ENCODE measurements around the gene NFIC. TPM values are rescaled to one million over a fixed set of nuclear protein-coding genes. Genes with fewer than 3 reads are reported as not detected.
"Not testable (repeated sequence)": the region's sequence is repeated elsewhere in the genome, so short reads cannot be mapped to it uniquely, and the experiment has no call there.

Gene NFIC
- polyA plus RNA-seq, 1 experiment, result 5.0 TPM

- DNase-seq (ENCODE audit: low read depth), result no peak
- Histone ChIP-seq H3K36me3 (ENCODE audit: control insufficient read depth, insufficient read depth, low read length) (peaks cover 13% of the 10 kb centered on the region; the same call in 1 of the 2 replicates), H3K4me3 (ENCODE audit: low read depth, low read length) (no peak overlapping the region), H3K27me3 (ENCODE audit: control insufficient read depth, insufficient read depth, low read length) (no peaks in the 10 kb centered on the region)
- POLR2A ChIA-PET, result no interaction called here
- no peak for TF ChIP-seq CTCF (IDR thresholded peaks at IDR 0.05; ENCODE audit: insufficient read depth, low read depth, low read length)
- CTCF ChIA-PET, result no interaction called here
Measured at GRCh38 chr19:3392480-3392879, 26.1 kb downstream of the NFIC start.

GRCh38 chr19:3396881-3397265 lies 30.5 kb downstream of the NFIC start:
- no peaks in the 10 kb centered on the region for H3K27me3 ChIP-seq (ENCODE audit: control insufficient read depth, insufficient read depth, low read length)
- POLR2A ChIA-PET, result no interaction called here
- CTCF ChIA-PET, result interaction anchor here (1.4 to 1.5 kb wide), 3 partner anchors 8 to 33 kb away, joined by 3 to 5 read pairs (median 4); no protein-coding TSS in a partner anchor
- no peak for DNase-seq (ENCODE audit: low read depth)
- H3K4me3 ChIP-seq (ENCODE audit: low read depth, low read length), result no peak overlapping the region
- peaks cover 11% of the 10 kb centered on the region; the same call in 1 of the 2 replicates for H3K36me3 ChIP-seq (ENCODE audit: control insufficient read depth, insufficient read depth, low read length)
- no peak for TF ChIP-seq CTCF (IDR thresholded peaks at IDR 0.05; ENCODE audit: insufficient read depth, low read depth, low read length)

GRCh38 chr19:3397266-3398022 lies 31.1 kb downstream of the NFIC start:
- POLR2A ChIA-PET, result no interaction called here
- H3K36me3 ChIP-seq (ENCODE audit: control insufficient read depth, insufficient read depth, low read length), result peaks cover 11% of the 10 kb centered on the region; the same call in 1 of the 2 replicates
- no peak for DNase-seq (ENCODE audit: low read depth)
- no peak for TF ChIP-seq CTCF (IDR thresholded peaks at IDR 0.05; ENCODE audit: insufficient read depth, low read depth, low read length)
- H3K27me3 ChIP-seq (ENCODE audit: control insufficient read depth, insufficient read depth, low read length), result no peaks in the 10 kb centered on the region
- H3K4me3 ChIP-seq (ENCODE audit: low read depth, low read length), result no peak overlapping the region
- CTCF ChIA-PET, result interaction anchor here (0.6 to 1.5 kb wide), 6 partner anchors 9 to 72 kb away, joined by 3 to 5 read pairs (median 4); no protein-coding TSS in a partner anchor

GRCh38 chr19:3398114-3398899 lies 31.9 kb downstream of the NFIC start:
- no peak for TF ChIP-seq CTCF (IDR thresholded peaks at IDR 0.05; ENCODE audit: insufficient read depth, low read depth, low read length)
- POLR2A ChIA-PET, result no interaction called here
- CTCF ChIA-PET, result interaction anchor here (0.6 to 1.4 kb wide), 3 partner anchors 10 to 73 kb away, joined by 3 to 4 read pairs (median 3); no protein-coding TSS in a partner anchor
- Histone ChIP-seq H3K27me3 (ENCODE audit: control insufficient read depth, insufficient read depth, low read length) (no peaks in the 10 kb centered on the region), H3K4me3 (ENCODE audit: low read depth, low read length) (no peak overlapping the region), H3K36me3 (ENCODE audit: control insufficient read depth, insufficient read depth, low read length) (peaks cover 11% of the 10 kb centered on the region; the same call in 1 of the 2 replicates)
- DNase-seq (ENCODE audit: low read depth), result no peak

- H3K4me3 ChIP-seq (ENCODE audit: low read depth, low read length), result no peak overlapping the region
- H3K27me3 ChIP-seq (ENCODE audit: control insufficient read depth, insufficient read depth, low read length), result no peaks in the 10 kb centered on the region
- POLR2A ChIA-PET, result no interaction called here
- TF ChIP-seq CTCF (IDR thresholded peaks at IDR 0.05; ENCODE audit: insufficient read depth, low read depth, low read length), result no peak
- CTCF ChIA-PET, result no interaction called here
- H3K36me3 ChIP-seq (ENCODE audit: control insufficient read depth, insufficient read depth, low read length), result peaks cover 11% of the 10 kb centered on the region; the same call in 1 of the 2 replicates
- no peak for DNase-seq (ENCODE audit: low read depth)
Measured at GRCh38 chr19:3398900-3399278, 32.5 kb downstream of the NFIC start.

GRCh38 chr19:3399311-3399710 lies 32.9 kb downstream of the NFIC start:
- POLR2A ChIA-PET, CTCF ChIA-PET: not testable (repeated sequence)

More at GRCh38 chr19:3399311-3399710, 32.9 kb downstream of the NFIC start:
- H3K36me3 ChIP-seq (ENCODE audit: control insufficient read depth, insufficient read depth, low read length), result peaks cover 11% of the 10 kb centered on the region; the same call in 1 of the 2 replicates
- H3K27me3 ChIP-seq (ENCODE audit: control insufficient read depth, insufficient read depth, low read length); DNase-seq (ENCODE audit: low read depth); H3K4me3 ChIP-seq (ENCODE audit: low read depth, low read length): not testable (repeated sequence)
